ENCODE data around the gene SLC24A3. TPM values are rescaled to one million over a fixed set of nuclear protein-coding genes. Genes with fewer than 3 reads are reported as not detected.
A peak's percentile ranks its signal among the peaks of the same experiment; 100 is the strongest.

The SLC24A3 gene
- total RNA-seq, 4 donors from 2014 or later, result 1.6 to 38.8 (median 3.7) TPM

DNA sequence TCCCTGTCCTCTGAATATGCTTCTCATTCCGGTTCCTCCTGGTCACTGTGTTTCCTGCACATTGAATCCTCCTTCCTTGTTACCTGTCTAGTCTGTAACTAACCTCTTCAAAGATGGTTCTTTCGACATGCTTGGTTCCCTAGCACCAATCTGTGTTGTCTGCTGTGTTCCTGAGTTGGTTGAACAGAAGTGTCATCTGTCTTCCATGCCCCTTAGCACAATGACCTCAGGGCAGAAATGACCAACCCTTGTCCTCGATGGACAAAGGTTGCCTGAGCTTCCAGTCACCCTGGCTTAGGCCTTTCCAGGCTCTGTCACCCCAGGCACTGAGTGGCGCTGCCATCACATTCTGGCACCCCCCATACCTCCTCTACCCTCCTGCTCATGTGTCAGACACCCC is 278.8 kb downstream of the SLC24A3 start:
- no peak for DNase-seq
- no peaks in the 10 kb centered on the region for H3K4me1 ChIP-seq
- no peaks in the 10 kb centered on the region for H3K27me3 ChIP-seq
- TF ChIP-seq POLR2A (IDR thresholded peaks at IDR 0.05), result no peak
- TF ChIP-seq, protein P1, sequence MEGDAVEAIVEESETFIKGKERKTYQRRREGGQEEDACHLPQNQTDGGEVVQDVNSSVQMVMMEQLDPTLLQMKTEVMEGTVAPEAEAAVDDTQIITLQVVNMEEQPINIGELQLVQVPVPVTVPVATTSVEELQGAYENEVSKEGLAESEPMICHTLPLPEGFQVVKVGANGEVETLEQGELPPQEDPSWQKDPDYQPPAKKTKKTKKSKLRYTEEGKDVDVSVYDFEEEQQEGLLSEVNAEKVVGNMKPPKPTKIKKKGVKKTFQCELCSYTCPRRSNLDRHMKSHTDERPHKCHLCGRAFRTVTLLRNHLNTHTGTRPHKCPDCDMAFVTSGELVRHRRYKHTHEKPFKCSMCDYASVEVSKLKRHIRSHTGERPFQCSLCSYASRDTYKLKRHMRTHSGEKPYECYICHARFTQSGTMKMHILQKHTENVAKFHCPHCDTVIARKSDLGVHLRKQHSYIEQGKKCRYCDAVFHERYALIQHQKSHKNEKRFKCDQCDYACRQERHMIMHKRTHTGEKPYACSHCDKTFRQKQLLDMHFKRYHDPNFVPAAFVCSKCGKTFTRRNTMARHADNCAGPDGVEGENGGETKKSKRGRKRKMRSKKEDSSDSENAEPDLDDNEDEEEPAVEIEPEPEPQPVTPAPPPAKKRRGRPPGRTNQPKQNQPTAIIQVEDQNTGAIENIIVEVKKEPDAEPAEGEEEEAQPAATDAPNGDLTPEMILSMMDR (IDR thresholded peaks at IDR 0.05), result no peak
- no peak overlapping the region for H3K4me3 ChIP-seq
- H3K9me3 ChIP-seq, result no peaks in the 10 kb centered on the region
- no peak overlapping the region for H3K27ac ChIP-seq
- no peaks in the 10 kb centered on the region for H3K36me3 ChIP-seq

DNA sequence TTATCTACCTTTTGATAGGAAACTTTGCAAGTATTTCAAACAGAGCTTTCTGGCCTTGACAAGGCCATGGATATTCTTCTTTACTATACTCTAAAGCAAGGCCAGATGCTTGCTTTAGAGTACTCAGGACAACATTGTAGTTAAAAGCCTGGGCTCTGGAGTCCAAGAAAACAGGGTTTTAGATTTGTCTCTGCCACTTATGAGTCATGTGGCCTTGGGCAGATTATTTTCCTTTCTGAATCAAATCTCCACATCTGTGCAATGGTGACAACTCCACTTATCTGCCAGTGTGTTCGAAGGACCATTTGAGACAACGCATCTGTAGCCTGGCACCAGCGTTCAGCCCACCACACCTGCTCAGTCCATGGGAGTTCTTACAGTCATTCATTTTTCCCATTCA is 279.7 kb downstream of the SLC24A3 start:
- Histone ChIP-seq H3K4me1 (no peaks in the 10 kb centered on the region), H3K4me3 (no peak overlapping the region), H3K36me3 (no peaks in the 10 kb centered on the region), H3K27me3 (no peaks in the 10 kb centered on the region), H3K9me3 (no peaks in the 10 kb centered on the region), H3K27ac (no peak overlapping the region)
- no peak for TF ChIP-seq POLR2A (IDR thresholded peaks at IDR 0.05)
- TF ChIP-seq, protein P1 (IDR thresholded peaks at IDR 0.05), result no peak
- no peak for DNase-seq

DNA sequence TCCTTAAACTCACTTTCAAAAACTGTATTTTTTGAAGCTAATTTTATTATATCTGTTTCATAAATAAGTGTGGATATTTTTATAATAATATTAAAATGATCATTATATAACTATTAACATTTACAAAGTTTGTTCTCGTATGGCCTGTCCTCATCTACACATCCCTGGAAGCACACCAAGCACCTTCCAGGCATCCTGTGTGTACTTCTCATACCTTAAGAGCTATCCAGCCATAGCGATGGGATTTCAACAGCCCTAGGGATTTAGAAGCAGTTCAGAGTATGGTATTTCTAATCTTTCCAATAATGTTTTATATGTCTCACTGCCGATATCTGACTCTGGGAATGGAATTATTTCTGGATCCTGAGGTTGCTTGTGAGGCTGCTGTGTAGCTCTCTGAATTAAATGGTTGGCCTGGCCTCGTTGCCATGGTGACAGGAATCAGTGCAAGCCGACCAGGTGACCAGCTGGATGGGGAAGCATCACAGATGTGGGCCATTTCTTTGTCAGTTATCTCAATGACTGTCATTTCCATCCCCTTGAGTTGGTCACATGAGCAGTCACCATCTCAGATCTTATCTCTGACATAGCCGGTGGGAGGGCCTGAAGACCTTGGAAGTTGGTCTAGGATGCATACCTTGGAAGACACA is 280.4 kb downstream of the SLC24A3 start:
- TF ChIP-seq, protein P1 (IDR thresholded peaks at IDR 0.05), result no peak
- no peak for TF ChIP-seq POLR2A (IDR thresholded peaks at IDR 0.05)
- DNase-seq, result no peak
- H3K27ac ChIP-seq, result no peak overlapping the region
- H3K9me3 ChIP-seq, result no peaks in the 10 kb centered on the region
- no peaks in the 10 kb centered on the region for H3K4me1 ChIP-seq
- no peaks in the 10 kb centered on the region for H3K36me3 ChIP-seq
- H3K27me3 ChIP-seq, result no peaks in the 10 kb centered on the region
- H3K4me3 ChIP-seq, result no peak overlapping the region

DNA sequence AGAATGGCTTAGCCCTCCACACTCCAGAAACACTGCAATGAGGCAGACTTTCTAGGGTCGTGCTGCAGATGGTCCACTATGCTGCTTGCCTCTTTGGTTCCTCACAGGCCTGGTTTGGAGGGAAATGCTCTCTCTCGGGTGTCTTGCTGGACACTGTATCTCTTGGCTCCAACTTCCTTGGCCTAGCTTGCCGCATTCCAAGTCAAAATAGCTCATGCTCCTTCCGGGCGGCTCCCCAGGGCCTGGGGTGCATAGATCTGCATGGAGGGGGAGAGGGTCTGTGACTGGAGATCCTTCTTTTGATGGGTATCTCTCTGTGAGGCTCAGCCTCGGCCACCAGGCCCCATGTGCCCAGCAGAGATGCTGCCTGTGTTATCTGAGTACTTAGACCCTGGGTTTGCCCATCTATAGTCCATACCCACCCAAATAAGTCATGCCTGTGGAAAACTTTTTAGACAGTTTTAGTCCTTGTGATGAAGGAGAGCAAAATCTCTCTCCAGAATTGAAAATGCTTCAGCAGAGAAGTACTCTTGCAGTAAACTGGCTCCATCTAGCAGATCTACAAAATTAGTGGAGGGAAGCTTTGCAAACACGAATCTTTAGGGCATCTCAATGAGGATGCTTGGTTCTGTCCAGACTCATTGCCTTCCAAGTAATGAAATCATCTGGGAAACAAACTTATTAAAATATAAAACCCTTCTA is 281.5 kb downstream of the SLC24A3 start:
- DNase-seq, result no peak
- Histone ChIP-seq H3K27me3 (no peaks in the 10 kb centered on the region), H3K27ac (no peak overlapping the region), H3K9me3 (no peaks in the 10 kb centered on the region), H3K4me3 (no peak overlapping the region), H3K36me3 (no peaks in the 10 kb centered on the region), H3K4me1 (no peaks in the 10 kb centered on the region)
- TF ChIP-seq POLR2A (IDR thresholded peaks at IDR 0.05), result no peak
- TF ChIP-seq, protein P1 (IDR thresholded peaks at IDR 0.05), result no peak

DNA sequence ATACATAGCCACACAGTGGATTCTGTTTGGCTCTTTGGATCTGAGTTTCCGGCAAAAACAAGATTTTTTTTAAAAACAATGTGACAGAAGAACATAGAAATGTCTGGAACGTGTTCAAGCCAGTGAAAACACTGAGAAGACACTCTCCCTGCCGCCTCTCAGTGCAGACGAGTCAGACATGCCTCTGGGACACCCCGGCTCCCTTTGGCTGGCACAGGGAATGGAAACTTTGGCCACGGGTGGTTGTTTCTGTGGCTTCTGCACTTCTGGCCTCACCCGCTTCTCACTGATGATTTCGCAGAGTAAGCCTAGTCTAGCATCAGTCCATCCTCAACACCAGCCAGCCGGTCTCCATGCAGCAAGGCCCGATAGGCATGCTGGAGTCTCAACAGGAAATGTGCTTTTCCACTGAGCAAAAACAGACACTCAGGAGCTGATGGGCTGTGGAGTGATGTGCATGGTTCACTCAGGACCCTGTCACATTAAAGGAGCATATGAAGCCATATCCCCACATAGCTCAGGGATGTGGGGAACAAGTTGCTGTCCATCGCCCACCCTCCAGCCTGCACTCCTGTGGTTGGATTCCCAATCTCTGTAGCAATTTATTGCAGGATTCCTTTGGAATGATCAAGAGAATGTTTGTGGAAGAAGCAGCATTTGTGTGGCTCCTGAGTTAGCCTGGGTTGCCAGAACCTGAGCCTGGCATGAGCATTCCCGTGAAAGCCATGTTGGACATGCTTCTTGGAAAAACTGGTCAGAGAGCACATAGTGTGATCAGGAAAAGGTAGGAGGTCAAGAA is 283.7 kb downstream of the SLC24A3 start:
- no peak for DNase-seq
- no peaks in the 10 kb centered on the region for H3K27me3 ChIP-seq
- no peaks in the 10 kb centered on the region for H3K36me3 ChIP-seq
- no peaks in the 10 kb centered on the region for H3K4me1 ChIP-seq
- H3K27ac ChIP-seq, result peak overlapping the region in 1 of 4 donors; percentile 13
- no peaks in the 10 kb centered on the region for H3K9me3 ChIP-seq
- TF ChIP-seq, protein P1 (IDR thresholded peaks at IDR 0.05), result no peak
- TF ChIP-seq POLR2A (IDR thresholded peaks at IDR 0.05), result no peak
- H3K4me3 ChIP-seq, result no peak overlapping the region
